Tibial nerve (tissue), 4 donors: Measurements from ENCODE around the gene MAGI2. TPM values are rescaled to one million over a fixed set of nuclear protein-coding genes. Genes with fewer than 3 reads are reported as not detected.

Source experiments
- DNase-seq, 2 donors: peaks; one replicate each; pipeline ENCODE4 v3.0.0-alpha.2; 2019; ENCODE audit warnings: low spot score in 2 of 2
- H3K27ac ChIP-seq, 4 donors: fragments of 200-600 bp; sonication (generic) in 3 of 4; one replicate each; pipeline ENCODE4 v1.5.1; 2017 to 2019; ENCODE audit warnings: mild to moderate bottlenecking in 1 of 4
- H3K27me3 ChIP-seq, 2 donors: fragments of 200-600 bp; sonication (generic) in 1 of 2; one replicate each; pipeline versions ENCODE4 v1.5.1 to v1.6.0; 2017 to 2019
- H3K36me3 ChIP-seq, 3 donors: fragments of 200-600 bp; sonication (generic); one replicate each; pipeline ENCODE4 v1.5.1; 2018 to 2019
- H3K4me1 ChIP-seq, 4 donors: fragments of 200-600 bp; sonication (generic) in 3 of 4; one replicate each; pipeline ENCODE4 v1.5.1; 2017 to 2019
- H3K4me3 ChIP-seq, 4 donors: fragments of 200-600 bp; sonication (generic) in 3 of 4; one replicate each; pipeline ENCODE4 v1.5.1; 2017 to 2019; ENCODE audit warnings: mild to moderate bottlenecking in 1 of 4, moderate library complexity in 1 of 4
- H3K9me3 ChIP-seq, 4 donors: fragments of 200-600 bp; sonication (generic) in 3 of 4; one replicate each; pipeline ENCODE4 v1.5.1; 2017 to 2019
- EP300 ChIP-seq, 2 donors: sonication (generic); formaldehyde crosslinking; IDR thresholded peaks; one replicate each; pipeline ENCODE4 v1.6.1; 2017; ENCODE audit warnings: antibody characterized with exemption in 2 of 2, mild to moderate bottlenecking in 1 of 2
- POLR2A ChIP-seq, 2 donors: fragments of 450-650 bp; IDR thresholded peaks; one replicate each; pipeline ENCODE4 v1.6.1; 2017; ENCODE audit warnings: antibody characterized with exemption in 2 of 2, mild to moderate bottlenecking in 2 of 2, moderate library complexity in 2 of 2
- WGBS, 2 donors: methylation state at CpG; one replicate each; pipeline ENCODE4 v1.1.5; 2018; 5-methylcytosine and 5-hydroxymethylcytosine counted together
- total RNA-seq, 4 donors: library from RNA; depleted of rRNA; stranded (reverse); fragments of >200 nt; gene quantifications; one replicate each; pipeline ENCODE4 v1.1.0, GENCODE V29; 2016
- TF ChIP-seq, protein P1 (sequence below), 5 experiments: fragments of 200-600 bp in 3 of 5; fragments of 450-650 bp in 2 of 5; sonication (generic) in 3 of 5; IDR thresholded peaks; one replicate each; pipeline ENCODE4 v1.5.1; 2016 to 2019; ENCODE audit warnings: antibody characterized with exemption in 5 of 5, mild to moderate bottlenecking in 3 of 5, moderate library complexity in 2 of 5

Gene MAGI2
- total RNA-seq, 4 donors from 2014 or later: 33.6 to 58.2 (median 55.6) TPM

DNA sequence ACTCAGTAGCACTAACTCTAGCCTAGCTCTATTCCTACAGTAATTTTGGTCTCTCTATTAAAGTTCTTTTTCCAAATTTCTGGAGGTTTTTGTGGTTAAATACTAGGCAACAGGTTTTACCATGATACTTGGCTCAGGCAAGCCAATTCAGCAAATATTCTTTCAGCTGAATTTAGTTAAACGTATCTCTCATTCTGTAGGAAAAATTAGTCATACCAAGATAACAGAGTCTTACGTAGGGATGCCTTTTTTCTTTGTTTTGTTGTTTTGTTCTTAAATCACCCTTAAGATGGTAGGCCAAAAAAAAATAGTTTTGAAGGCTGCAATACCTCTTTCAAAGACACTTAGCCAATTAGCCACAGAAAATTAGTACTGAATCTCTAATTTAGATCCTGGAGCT lies 180.5 kb downstream of the MAGI2 start:
- no peaks in the 10 kb centered on the region for H3K27me3 ChIP-seq
- H3K27ac ChIP-seq: no peak overlapping the region
- H3K9me3 ChIP-seq: no peaks in the 10 kb centered on the region
- TF ChIP-seq POLR2A (IDR thresholded peaks at IDR 0.05): no peak
- no peak for TF ChIP-seq EP300 (IDR thresholded peaks at IDR 0.05)
- TF ChIP-seq, protein P1, sequence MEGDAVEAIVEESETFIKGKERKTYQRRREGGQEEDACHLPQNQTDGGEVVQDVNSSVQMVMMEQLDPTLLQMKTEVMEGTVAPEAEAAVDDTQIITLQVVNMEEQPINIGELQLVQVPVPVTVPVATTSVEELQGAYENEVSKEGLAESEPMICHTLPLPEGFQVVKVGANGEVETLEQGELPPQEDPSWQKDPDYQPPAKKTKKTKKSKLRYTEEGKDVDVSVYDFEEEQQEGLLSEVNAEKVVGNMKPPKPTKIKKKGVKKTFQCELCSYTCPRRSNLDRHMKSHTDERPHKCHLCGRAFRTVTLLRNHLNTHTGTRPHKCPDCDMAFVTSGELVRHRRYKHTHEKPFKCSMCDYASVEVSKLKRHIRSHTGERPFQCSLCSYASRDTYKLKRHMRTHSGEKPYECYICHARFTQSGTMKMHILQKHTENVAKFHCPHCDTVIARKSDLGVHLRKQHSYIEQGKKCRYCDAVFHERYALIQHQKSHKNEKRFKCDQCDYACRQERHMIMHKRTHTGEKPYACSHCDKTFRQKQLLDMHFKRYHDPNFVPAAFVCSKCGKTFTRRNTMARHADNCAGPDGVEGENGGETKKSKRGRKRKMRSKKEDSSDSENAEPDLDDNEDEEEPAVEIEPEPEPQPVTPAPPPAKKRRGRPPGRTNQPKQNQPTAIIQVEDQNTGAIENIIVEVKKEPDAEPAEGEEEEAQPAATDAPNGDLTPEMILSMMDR (IDR thresholded peaks at IDR 0.05): no peak
- no peaks in the 10 kb centered on the region for H3K4me1 ChIP-seq
- DNase-seq: no peak
- no peaks in the 10 kb centered on the region for H3K36me3 ChIP-seq
- H3K4me3 ChIP-seq: no peak overlapping the region
- WGBS, 2 donors: 76 to 85% methylated on average over 2 of the region's 2 CpGs

- 32 to 34% methylated on average over 4 of the region's 4 CpGs for WGBS, 2 donors
- TF ChIP-seq, protein P1 (IDR thresholded peaks at IDR 0.05): peak; percentile 28 to 55 (median 45)
- TF ChIP-seq EP300 (IDR thresholded peaks at IDR 0.05): no peak
- H3K27ac ChIP-seq: no peak overlapping the region
- no peaks in the 10 kb centered on the region for H3K36me3 ChIP-seq
- no peaks in the 10 kb centered on the region for H3K4me1 ChIP-seq
- no peaks in the 10 kb centered on the region for H3K9me3 ChIP-seq
- no peak for DNase-seq
- H3K27me3 ChIP-seq: no peaks in the 10 kb centered on the region
- H3K4me3 ChIP-seq: no peak overlapping the region
These were observed 181.3 kb downstream of the MAGI2 start for GRCh38 chr7:79272066-79272669.

DNA sequence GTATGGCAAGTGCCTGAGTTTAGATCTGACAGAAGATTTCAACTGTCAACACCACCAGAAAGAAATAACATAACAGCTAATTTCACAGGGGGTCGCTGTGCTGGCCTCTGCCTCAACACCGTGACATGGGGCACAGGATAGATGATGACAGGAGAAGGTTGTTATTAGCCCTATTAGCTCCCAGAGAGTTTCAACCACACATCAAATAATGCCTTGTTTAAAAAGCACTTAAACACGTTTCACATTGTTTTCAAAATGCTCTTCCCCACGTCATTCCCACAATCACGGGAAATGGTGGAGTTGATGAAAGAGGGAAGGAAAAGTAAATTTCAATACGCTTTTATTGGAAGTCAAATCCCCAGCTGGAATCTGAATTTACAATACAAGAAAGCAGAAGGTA lies 184.7 kb downstream of the MAGI2 start:
- H3K9me3 ChIP-seq: no peaks in the 10 kb centered on the region
- H3K4me1 ChIP-seq: no peaks in the 10 kb centered on the region
- WGBS, 2 donors: 49 to 51% methylated on average over 6 of the region's 6 CpGs
- TF ChIP-seq POLR2A (IDR thresholded peaks at IDR 0.05) (no peak), EP300 (IDR thresholded peaks at IDR 0.05) (no peak)
- TF ChIP-seq, protein P1 (IDR thresholded peaks at IDR 0.05): no peak
- H3K27ac ChIP-seq: no peak overlapping the region
- H3K27me3 ChIP-seq: no peaks in the 10 kb centered on the region
- H3K36me3 ChIP-seq: no peaks in the 10 kb centered on the region
- DNase-seq: no peak
- no peak overlapping the region for H3K4me3 ChIP-seq

DNA sequence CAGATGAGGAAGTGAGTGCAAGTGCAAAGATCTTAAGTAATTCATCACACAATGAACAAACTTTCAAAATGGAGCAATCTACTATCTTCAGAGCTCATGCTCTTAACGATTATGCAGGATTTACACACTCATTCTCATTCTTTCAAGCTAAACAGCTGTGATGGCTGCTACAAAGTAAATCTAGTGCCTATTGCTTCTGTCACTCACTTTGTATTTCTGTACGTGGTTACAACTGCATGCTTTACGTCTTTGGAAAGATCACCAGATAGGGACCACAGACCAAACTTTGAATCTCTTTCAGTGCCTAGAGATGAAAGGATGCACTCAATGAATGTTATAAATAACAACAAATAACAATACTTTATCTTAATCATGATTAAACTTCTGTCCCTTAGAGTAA lies 194.6 kb downstream of the MAGI2 start:
- no peaks in the 10 kb centered on the region for H3K36me3 ChIP-seq
- H3K27ac ChIP-seq: no peak overlapping the region
- no peak for TF ChIP-seq POLR2A (IDR thresholded peaks at IDR 0.05)
- TF ChIP-seq, protein P1 (IDR thresholded peaks at IDR 0.05): no peak
- no peak for TF ChIP-seq EP300 (IDR thresholded peaks at IDR 0.05)
- no peaks in the 10 kb centered on the region for H3K27me3 ChIP-seq
- WGBS, 2 donors: 78% methylated on average over 3 of the region's 3 CpGs
- DNase-seq: no peak
- H3K4me1 ChIP-seq: no peaks in the 10 kb centered on the region
- no peaks in the 10 kb centered on the region for H3K9me3 ChIP-seq
- no peak overlapping the region for H3K4me3 ChIP-seq

DNA sequence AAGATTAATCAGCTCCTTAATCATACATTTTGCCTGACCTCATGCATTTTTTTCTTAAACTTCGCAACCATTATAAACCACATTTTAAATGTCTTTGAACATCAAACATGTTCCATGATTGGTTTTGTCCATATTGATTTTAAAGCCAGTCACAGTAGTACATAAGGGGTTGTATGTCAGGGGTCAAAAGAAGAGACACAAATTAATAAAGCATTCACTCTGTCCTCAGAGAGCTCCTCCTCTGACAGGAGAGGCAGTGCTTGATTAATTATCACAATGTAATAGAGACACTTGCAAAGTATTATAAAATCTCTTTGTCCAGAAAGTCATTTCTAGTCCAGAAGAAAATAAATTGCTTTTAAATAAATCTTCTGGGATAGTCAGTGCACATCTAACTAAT lies 195.5 kb downstream of the MAGI2 start:
- Histone ChIP-seq H3K9me3 (no peaks in the 10 kb centered on the region), H3K27me3 (no peaks in the 10 kb centered on the region), H3K4me1 (no peaks in the 10 kb centered on the region), H3K4me3 (no peak overlapping the region), H3K36me3 (no peaks in the 10 kb centered on the region), H3K27ac (no peak overlapping the region)
- TF ChIP-seq POLR2A (IDR thresholded peaks at IDR 0.05) (no peak), EP300 (IDR thresholded peaks at IDR 0.05) (no peak)
- TF ChIP-seq, protein P1 (IDR thresholded peaks at IDR 0.05): no peak
- DNase-seq: no peak
- 95% methylated on average over 1 of the region's 1 CpG for WGBS, 2 donors
